Measurements from ENCODE around the gene TMEM97. TPM values are rescaled to one million over a fixed set of nuclear protein-coding genes. Genes with fewer than 3 reads are reported as not detected.

The TMEM97 gene
- total and polyA plus RNA-seq, 7 donors = 3.6 to 25.2 (median 8.6) TPM

- intact Hi-C loops (cut with DNase I) = no loop called here
- TF ChIP-seq POLR2AphosphoS5 (IDR thresholded peaks at IDR 0.05) (no peak), CTCF (IDR thresholded peaks at IDR 0.05) (no peak), EP300 (IDR thresholded peaks at IDR 0.05) (no peak), POLR2A (IDR thresholded peaks at IDR 0.05) (no peak)
- DNase-seq = no peak
- Histone ChIP-seq H3K9me3 (no peaks in the 10 kb centered on the region), H3K36me3 (no peaks in the 10 kb centered on the region), H3K27ac (peak within 1 kb of the TSS; percentile 76 to 82 (median 79)), H3K4me1 (peaks cover 0 to 31% (median 29%) of the 10 kb centered on the region in 4 donors), H3K4me3 (peak within 1 kb of the TSS in 3 of 4 donors; percentile 62 to 66 (median 64)), H3K27me3 (no peaks in the 10 kb centered on the region)
- 34 to 43% methylated on average over 8 of the region's 8 CpGs for WGBS, 2 donors
Measured at GRCh38 chr17:28370035-28370743, 51.2 kb downstream of the TMEM97 start, which contains the start of gene VTN. VTN (minus strand) TSS chr17:28370307; CDS start chr17:28370203, 104 bp downstream.

- no peak for DNase-seq
- Histone ChIP-seq H3K4me3 (peak overlapping the region in 2 of 4 donors; percentile 62 to 64), H3K36me3 (no peaks in the 10 kb centered on the region), H3K4me1 (peaks cover 0 to 31% (median 29%) of the 10 kb centered on the region in 4 donors), H3K9me3 (no peaks in the 10 kb centered on the region), H3K27ac (peak overlapping the region; percentile 76 to 82 (median 79)), H3K27me3 (no peaks in the 10 kb centered on the region)
- no peak for TF ChIP-seq POLR2AphosphoS5 (IDR thresholded peaks at IDR 0.05)
- TF ChIP-seq POLR2A (IDR thresholded peaks at IDR 0.05) = no peak
- no peak for TF ChIP-seq EP300 (IDR thresholded peaks at IDR 0.05)
- TF ChIP-seq CTCF (IDR thresholded peaks at IDR 0.05) = no peak
- 56 to 76% methylated on average over 1 of the region's 1 CpG for WGBS, 2 donors
- intact Hi-C loops (cut with DNase I) = no loop called here
Measured at GRCh38 chr17:28370744-28371103, 51.7 kb downstream of the TMEM97 start.

- intact Hi-C loops (cut with DNase I) = no loop called here
- Histone ChIP-seq H3K9me3 (no peaks in the 10 kb centered on the region), H3K27me3 (no peaks in the 10 kb centered on the region), H3K36me3 (no peaks in the 10 kb centered on the region), H3K4me3 (peak within 1 kb of the TSS; percentile 43 to 66 (median 63)), H3K27ac (peak within 1 kb of the TSS; percentile 76 to 82 (median 79)), H3K4me1 (peaks cover 0 to 31% (median 29%) of the 10 kb centered on the region in 4 donors)
- DNase-seq = peak; percentile 95
- TF ChIP-seq EP300 (IDR thresholded peaks at IDR 0.05) (no peak), POLR2AphosphoS5 (IDR thresholded peaks at IDR 0.05) (peak in 2 of 4 donors; percentile 14 to 26), POLR2A (IDR thresholded peaks at IDR 0.05) (no peak)
- 1 to 2% methylated on average over 80 of the region's 80 CpGs for WGBS, 2 donors
Measured at GRCh38 chr17:28371245-28372202, 52.5 kb downstream of the TMEM97 start, which contains the start of gene SARM1. SARM1 (plus strand) TSS chr17:28371694; CDS start chr17:28372033, 339 bp downstream.

GRCh38 chr17:28372203-28372944, 53.4 kb downstream of the TMEM97 start:
- DNase-seq = no peak
- Histone ChIP-seq H3K27me3 (no peaks in the 10 kb centered on the region), H3K9me3 (no peaks in the 10 kb centered on the region), H3K4me1 (peaks cover 0 to 31% (median 29%) of the 10 kb centered on the region in 4 donors), H3K4me3 (peak overlapping the region; percentile 43 to 66 (median 63)), H3K36me3 (no peaks in the 10 kb centered on the region), H3K27ac (peak overlapping the region; percentile 76 to 82 (median 79))
- intact Hi-C loops (cut with DNase I) = no loop called here
- WGBS, 2 donors = 10 to 14% methylated on average over 53 of the region's 53 CpGs
- TF ChIP-seq EP300 (IDR thresholded peaks at IDR 0.05) (no peak), CTCF (IDR thresholded peaks at IDR 0.05) (no peak), POLR2AphosphoS5 (IDR thresholded peaks at IDR 0.05) (no peak), POLR2A (IDR thresholded peaks at IDR 0.05) (no peak)
